ENCODE measurements around the gene CSTF3. TPM values are rescaled to one million over a fixed set of nuclear protein-coding genes. Genes with fewer than 3 reads are reported as not detected.
"Not testable (repeated sequence)": the region's sequence is repeated elsewhere in the genome, so short reads cannot be mapped to it uniquely, and the experiment has no call there.

The CSTF3 gene
- total RNA-seq, 2 donors from 2014 or later, result 20.6 to 28.4 TPM

GRCh38 chr11:33135768-33136443 lies 25.4 kb downstream of the CSTF3 start:
- no peaks in the 10 kb centered on the region for H3K27me3 Mint-ChIP-seq
- H3K4me1 Mint-ChIP-seq, result no peaks in the 10 kb centered on the region
- no peak overlapping the region for H3K27ac Mint-ChIP-seq
- no peak overlapping the region for H3K4me3 Mint-ChIP-seq
- ATAC-seq (replicated peaks), result no peak
- peaks cover 51% of the 10 kb centered on the region for H3K36me3 Mint-ChIP-seq (ENCODE audit: low read depth)
- H3K9me3 Mint-ChIP-seq, result no peaks in the 10 kb centered on the region

DNA sequence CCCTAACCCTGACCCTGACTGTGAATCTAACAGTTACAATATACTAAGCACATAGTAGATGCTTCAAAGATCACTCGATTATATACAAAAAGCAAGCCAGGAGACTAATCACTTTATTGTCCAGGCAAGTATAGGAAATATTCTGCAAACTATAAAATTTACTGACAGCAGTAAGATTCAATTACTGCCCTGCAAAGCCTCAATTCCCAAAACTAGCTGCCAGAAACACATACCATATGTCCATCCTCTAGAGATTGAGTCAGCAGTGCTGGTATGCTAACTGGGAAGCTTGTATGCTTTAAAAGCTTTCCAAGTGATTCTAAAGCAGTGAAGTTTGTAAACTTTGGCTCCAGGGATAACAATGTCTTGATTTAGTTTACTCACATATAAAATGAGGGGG lies 26.1 kb downstream of the CSTF3 start:
- Mint-ChIP-seq H3K4me1 (no peaks in the 10 kb centered on the region), H3K9me3 (no peaks in the 10 kb centered on the region), H3K27me3 (no peaks in the 10 kb centered on the region), H3K4me3 (no peak overlapping the region), H3K36me3 (ENCODE audit: low read depth) (peaks cover 44% of the 10 kb centered on the region), H3K27ac (peak overlapping the region; percentile 15)
- ATAC-seq (replicated peaks), result no peak

DNA sequence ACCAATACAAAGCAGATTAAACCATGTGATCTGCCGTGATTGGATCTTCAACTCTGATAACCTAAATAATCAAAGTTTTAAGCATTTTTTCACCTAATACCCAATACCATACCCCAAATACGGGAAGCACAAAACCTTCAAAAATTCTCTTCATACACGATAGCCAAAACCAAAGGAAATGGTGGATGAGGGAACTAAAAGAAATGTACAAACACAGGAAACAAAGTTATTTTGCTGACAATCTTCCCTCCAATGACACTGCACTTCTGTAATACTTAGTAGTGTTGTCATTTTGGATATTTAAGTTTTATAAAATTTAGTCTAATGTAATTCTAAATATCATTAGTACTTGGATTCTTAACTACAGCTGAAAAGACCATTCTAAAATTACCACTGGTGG lies 27.0 kb downstream of the CSTF3 start:
- Mint-ChIP-seq H3K9me3 (no peaks in the 10 kb centered on the region), H3K4me1 (no peaks in the 10 kb centered on the region), H3K4me3 (no peak overlapping the region), H3K36me3 (ENCODE audit: low read depth) (peaks cover 35% of the 10 kb centered on the region), H3K27me3 (no peaks in the 10 kb centered on the region), H3K27ac (no peak overlapping the region)
- ATAC-seq (replicated peaks), result no peak

DNA sequence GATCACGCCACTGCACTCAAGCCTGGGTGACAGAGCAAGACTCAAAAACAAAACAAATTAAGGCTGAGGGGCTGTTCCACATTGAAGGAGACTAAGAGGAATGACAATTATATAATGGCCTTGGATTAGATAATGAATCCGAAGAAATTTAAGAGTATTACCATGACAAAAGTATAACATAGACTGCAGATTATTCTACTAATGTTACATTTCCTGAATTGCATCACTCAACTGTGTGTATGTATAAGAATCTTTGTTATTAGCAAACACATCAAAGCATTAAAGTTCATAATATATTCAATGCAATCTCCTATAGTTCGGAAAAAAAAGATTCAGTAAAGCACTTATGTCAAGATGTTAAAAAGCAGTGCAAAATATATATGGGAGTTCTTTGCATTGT lies 27.5 kb downstream of the CSTF3 start:
- H3K36me3 Mint-ChIP-seq (ENCODE audit: low read depth), result peaks cover 33% of the 10 kb centered on the region
- H3K4me1 Mint-ChIP-seq, result no peaks in the 10 kb centered on the region
- H3K27ac Mint-ChIP-seq, result no peak overlapping the region
- no peak for ATAC-seq (replicated peaks)
- H3K27me3 Mint-ChIP-seq, result no peaks in the 10 kb centered on the region
- no peaks in the 10 kb centered on the region for H3K9me3 Mint-ChIP-seq
- no peak overlapping the region for H3K4me3 Mint-ChIP-seq

DNA sequence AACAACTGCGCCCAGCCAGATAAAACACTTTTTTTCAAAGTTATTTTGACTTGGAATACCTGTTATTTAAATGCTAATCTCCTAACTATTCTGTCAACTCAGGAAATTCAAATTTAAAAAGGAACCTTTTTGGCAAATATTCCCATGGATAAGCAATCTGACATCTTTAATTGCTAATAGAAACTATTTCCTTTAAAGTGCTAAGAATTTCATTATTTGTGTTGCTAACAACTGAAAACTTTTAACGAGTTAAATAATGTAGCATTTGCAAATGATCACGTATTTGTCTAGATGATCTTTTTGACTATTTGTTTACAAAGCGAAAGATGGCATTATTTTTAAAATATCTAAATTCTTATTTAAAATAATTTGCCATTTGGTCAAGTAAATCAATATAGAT lies 28.8 kb downstream of the CSTF3 start:
- H3K36me3 Mint-ChIP-seq (ENCODE audit: low read depth), result peaks cover 22% of the 10 kb centered on the region
- H3K27ac Mint-ChIP-seq, result no peak overlapping the region
- ATAC-seq (replicated peaks), result no peak
- no peak overlapping the region for H3K4me3 Mint-ChIP-seq
- no peaks in the 10 kb centered on the region for H3K27me3 Mint-ChIP-seq
- H3K9me3 Mint-ChIP-seq, result no peaks in the 10 kb centered on the region
- H3K4me1 Mint-ChIP-seq, result no peaks in the 10 kb centered on the region

- Mint-ChIP-seq H3K27ac (no peak overlapping the region), H3K27me3 (no peaks in the 10 kb centered on the region), H3K36me3 (ENCODE audit: low read depth) (peaks cover 6% of the 10 kb centered on the region), H3K9me3 (no peaks in the 10 kb centered on the region), H3K4me3 (no peak overlapping the region), H3K4me1 (no peaks in the 10 kb centered on the region)
- ATAC-seq (replicated peaks), result no peak
Observed at GRCh38 chr11:33128739-33129138, 32.5 kb downstream of the CSTF3 start.

- ATAC-seq (replicated peaks), result no peak
- H3K4me3 Mint-ChIP-seq, result no peak overlapping the region
- no peaks in the 10 kb centered on the region for H3K27me3 Mint-ChIP-seq
- H3K27ac Mint-ChIP-seq, result no peak overlapping the region
- no peaks in the 10 kb centered on the region for H3K4me1 Mint-ChIP-seq
- H3K9me3 Mint-ChIP-seq, result no peaks in the 10 kb centered on the region
- H3K36me3 Mint-ChIP-seq (ENCODE audit: low read depth), result peaks cover 6% of the 10 kb centered on the region
Observed at GRCh38 chr11:33125611-33126010, 35.7 kb downstream of the CSTF3 start.

GRCh38 chr11:33125025-33125424 lies 36.3 kb downstream of the CSTF3 start:
- no peaks in the 10 kb centered on the region for H3K27me3 Mint-ChIP-seq
- no peak for ATAC-seq (replicated peaks)
- no peaks in the 10 kb centered on the region for H3K4me1 Mint-ChIP-seq
- H3K36me3 Mint-ChIP-seq (ENCODE audit: low read depth), result peaks cover 6% of the 10 kb centered on the region
- H3K4me3 Mint-ChIP-seq, result no peak overlapping the region
- H3K9me3 Mint-ChIP-seq, result no peaks in the 10 kb centered on the region
- H3K27ac Mint-ChIP-seq, result no peak overlapping the region

GRCh38 chr11:33122696-33123095 lies 38.6 kb downstream of the CSTF3 start:
- not testable (repeated sequence) for H3K4me1 Mint-ChIP-seq; H3K27ac Mint-ChIP-seq; H3K4me3 Mint-ChIP-seq; H3K36me3 Mint-ChIP-seq (ENCODE audit: low read depth); H3K27me3 Mint-ChIP-seq; H3K9me3 Mint-ChIP-seq; ATAC-seq (replicated peaks)

GRCh38 chr11:33116535-33116934 lies 44.7 kb downstream of the CSTF3 start:
- Mint-ChIP-seq H3K4me1 (no peaks in the 10 kb centered on the region), H3K36me3 (ENCODE audit: low read depth) (no peaks in the 10 kb centered on the region), H3K27me3 (no peaks in the 10 kb centered on the region), H3K27ac (no peak overlapping the region), H3K4me3 (no peak overlapping the region), H3K9me3 (no peaks in the 10 kb centered on the region)
- ATAC-seq (replicated peaks), result no peak

- ATAC-seq (replicated peaks), result no peak
- Mint-ChIP-seq H3K9me3 (no peaks in the 10 kb centered on the region), H3K27ac (no peak overlapping the region), H3K4me1 (no peaks in the 10 kb centered on the region), H3K36me3 (ENCODE audit: low read depth) (peaks cover 20% of the 10 kb centered on the region), H3K4me3 (no peak overlapping the region), H3K27me3 (no peaks in the 10 kb centered on the region)
Observed at GRCh38 chr11:33110083-33110482, 51.2 kb downstream of the CSTF3 start.

DNA sequence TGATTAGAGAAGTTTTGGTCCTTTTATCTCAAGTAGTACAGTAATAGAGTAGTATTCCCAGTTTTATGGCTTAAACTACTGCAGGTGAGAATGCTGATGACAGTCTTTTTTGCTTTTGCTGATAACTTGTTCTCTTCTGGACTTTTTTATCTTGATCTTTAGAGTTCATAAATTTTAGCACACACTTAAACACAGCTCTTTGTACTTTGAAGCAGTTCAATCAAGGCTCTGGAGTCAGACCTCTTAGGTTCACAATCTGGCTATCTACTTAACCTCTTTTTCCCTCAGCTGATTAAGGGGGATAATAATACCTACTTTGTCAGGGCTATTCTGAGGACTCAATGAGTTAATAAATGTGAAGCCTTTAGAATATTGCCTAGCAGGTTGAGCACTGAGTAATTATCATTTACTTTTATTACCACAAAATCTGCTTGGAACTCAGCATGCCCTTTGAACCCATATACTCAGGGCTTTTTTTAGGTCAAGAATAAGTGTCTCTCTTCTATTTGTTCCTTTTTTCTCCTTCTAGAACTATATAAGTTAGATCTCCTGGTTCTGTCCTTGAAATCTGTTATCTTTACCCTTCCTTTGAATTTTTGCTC lies 51.9 kb downstream of the CSTF3 start:
- no peaks in the 10 kb centered on the region for H3K27me3 Mint-ChIP-seq
- H3K27ac Mint-ChIP-seq, result no peak overlapping the region
- ATAC-seq (replicated peaks), result no peak
- no peaks in the 10 kb centered on the region for H3K9me3 Mint-ChIP-seq
- no peak overlapping the region for H3K4me3 Mint-ChIP-seq
- H3K4me1 Mint-ChIP-seq, result no peaks in the 10 kb centered on the region
- H3K36me3 Mint-ChIP-seq (ENCODE audit: low read depth), result peaks cover 27% of the 10 kb centered on the region

DNA sequence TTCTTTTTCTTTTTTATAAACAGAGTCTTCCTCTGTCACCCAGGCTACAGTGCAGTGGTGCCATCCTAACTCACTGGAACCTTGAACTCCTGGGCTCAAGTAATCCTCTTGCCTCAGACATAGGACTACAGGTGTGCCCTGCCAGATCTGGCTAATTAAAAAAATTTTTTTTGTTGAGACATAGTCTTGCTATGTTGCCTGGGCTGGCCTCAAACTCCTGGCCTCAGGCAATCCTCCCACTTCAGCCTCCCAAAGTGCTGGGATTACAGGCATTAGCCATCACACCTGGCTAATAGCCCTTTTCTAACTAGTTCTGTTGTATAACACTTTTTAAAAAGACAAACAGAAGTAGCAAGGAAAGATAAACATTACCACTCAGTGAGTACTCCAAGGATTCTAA lies 57.4 kb downstream of the CSTF3 start:
- Mint-ChIP-seq H3K4me3 (no peak overlapping the region), H3K4me1 (no peaks in the 10 kb centered on the region), H3K27me3 (no peaks in the 10 kb centered on the region), H3K36me3 (ENCODE audit: low read depth) (peaks cover 76% of the 10 kb centered on the region), H3K27ac (no peak overlapping the region), H3K9me3 (no peaks in the 10 kb centered on the region)
- no peak for ATAC-seq (replicated peaks)

DNA sequence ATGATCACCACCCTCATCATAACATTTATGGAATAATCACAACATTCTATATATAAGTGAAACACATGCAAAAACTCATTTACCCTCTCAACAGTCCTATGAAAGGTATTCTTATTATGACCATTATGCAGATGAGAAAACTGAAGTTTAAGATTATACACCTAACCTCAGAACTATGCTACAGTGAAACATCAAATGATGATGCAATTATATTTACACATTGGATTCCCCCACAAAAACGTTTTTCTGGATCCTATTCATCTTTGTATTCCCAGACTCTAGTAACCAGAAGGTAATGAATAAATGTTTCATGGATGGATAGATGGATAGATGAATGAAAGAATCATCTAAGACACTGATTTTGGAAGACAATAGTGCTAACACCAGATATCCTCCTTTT lies 67.1 kb downstream of the CSTF3 start:
- ATAC-seq (replicated peaks), result no peak
- Mint-ChIP-seq H3K27ac (no peak overlapping the region), H3K4me1 (no peaks in the 10 kb centered on the region), H3K36me3 (ENCODE audit: low read depth) (peaks cover 86% of the 10 kb centered on the region), H3K4me3 (no peak overlapping the region), H3K27me3 (no peaks in the 10 kb centered on the region), H3K9me3 (no peaks in the 10 kb centered on the region)

- H3K27me3 Mint-ChIP-seq, result no peaks in the 10 kb centered on the region
- no peaks in the 10 kb centered on the region for H3K4me1 Mint-ChIP-seq
- no peak for ATAC-seq (replicated peaks)
- H3K36me3 Mint-ChIP-seq (ENCODE audit: low read depth), result peaks cover 73% of the 10 kb centered on the region
- no peaks in the 10 kb centered on the region for H3K9me3 Mint-ChIP-seq
- H3K4me3 Mint-ChIP-seq, result no peak overlapping the region
- peak overlapping the region; percentile 15 for H3K27ac Mint-ChIP-seq
Observed at GRCh38 chr11:33089776-33090175, 71.5 kb downstream of the CSTF3 start.
